Activated gamma-delta T cell treated with anti-CD3 and anti-CD28 coated beads, Interleukin-2, amount 50 U/mL, for 16 hours (primary cell): Measurements from ENCODE around the gene CSNK1G2.

ENCODE experiments used
- DNase-seq: peaks from one replicate; pipeline ENCODE4 v3.0.0-alpha.2; 2020; ENCODE audit warnings: low read depth

CSNK1G2 gene

DNA sequence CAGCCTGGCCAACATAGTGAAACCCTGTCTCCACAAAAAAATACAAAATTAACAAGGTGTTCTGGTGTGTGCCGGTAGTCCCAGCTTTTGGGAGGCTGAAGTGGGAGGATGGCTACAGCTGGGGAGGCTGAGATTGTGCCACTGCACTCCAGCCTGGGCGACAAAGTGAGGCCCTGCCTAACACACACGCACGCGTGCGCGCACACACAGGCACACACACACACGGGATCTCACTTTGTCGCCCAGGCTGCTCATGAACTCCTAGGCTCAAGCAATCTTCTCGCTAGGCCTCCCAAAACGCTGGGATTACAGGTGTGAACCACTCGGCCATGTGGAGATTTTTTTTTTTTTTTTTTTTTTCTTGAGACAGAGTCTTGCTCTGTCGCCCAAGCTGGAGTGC is 77.8 kb downstream of the CSNK1G2 start:
- DNase-seq: no peak

DNA sequence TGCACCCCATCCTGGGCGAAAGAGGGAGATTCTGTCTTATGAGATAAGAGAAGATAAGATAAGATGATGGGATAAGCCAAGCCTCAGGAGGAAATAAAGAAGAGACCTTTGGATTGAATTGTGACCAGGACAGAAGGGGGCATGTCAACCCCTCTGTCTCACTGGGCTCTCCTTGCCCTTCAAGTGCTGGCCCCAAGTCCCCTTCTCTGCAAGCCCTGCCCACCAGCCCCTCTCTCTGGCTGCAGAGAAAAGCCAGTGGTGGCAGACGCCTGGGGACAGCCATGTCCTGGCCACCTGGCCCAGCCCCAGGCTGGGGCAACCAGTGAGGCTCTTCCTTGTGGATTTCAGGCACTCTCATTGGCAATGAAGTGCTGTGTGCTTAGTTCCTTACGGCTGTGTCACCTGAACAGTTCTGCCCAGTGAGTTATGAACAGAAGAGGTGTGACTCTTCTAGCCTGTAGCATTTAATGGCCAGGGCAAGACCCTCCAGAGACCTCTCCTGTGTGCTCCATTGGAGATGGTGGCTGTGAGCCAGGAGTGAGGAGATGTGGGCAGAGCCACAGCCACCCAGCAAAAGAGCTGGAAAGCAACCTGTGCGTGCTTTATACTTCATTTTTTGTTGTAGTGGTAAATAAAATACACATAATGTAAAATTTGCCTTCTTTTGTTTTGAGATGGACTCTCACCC is 80.6 kb downstream of the CSNK1G2 start:
- DNase-seq: no peak

DNA sequence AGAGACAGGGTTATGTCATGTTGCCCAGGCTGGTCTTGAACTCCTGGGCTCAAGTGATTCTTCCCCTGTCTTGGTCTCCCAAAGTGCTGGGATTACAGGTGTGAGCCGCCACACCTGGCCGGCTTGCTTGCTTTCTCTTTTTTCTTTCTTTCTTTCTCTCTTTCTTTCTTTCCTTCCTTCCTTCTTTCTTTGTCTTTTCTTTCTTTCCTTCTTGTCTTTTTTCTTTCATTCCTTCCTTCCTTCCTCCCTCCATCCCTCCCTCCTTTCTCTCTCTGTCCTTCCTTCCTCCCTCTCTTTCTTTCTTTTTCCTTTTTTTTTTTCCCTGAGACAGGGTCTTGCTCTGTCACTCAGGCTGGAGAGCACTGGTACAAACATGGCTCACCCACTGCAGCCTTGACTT is 81.3 kb downstream of the CSNK1G2 start:
- DNase-seq: no peak

DNA sequence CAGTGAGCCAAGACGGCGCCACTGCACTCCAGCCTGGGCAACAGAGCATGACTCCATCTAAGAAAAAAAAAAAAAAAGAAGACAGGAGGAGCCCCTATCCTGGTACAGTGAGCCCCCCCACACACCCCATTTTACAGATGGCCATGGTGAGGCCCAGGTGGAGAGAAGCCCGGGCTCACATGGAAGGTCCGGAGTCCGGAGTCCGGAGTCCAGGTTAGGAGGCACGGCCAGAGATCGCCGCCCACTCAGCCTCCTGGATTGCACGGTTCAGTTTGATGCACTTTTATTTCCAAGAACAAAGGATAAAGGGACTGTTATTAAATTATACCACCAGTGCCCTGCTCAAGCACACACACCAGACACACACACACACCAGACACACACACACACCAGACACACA is 85.8 kb downstream of the CSNK1G2 start:
- DNase-seq: no peak

DNA sequence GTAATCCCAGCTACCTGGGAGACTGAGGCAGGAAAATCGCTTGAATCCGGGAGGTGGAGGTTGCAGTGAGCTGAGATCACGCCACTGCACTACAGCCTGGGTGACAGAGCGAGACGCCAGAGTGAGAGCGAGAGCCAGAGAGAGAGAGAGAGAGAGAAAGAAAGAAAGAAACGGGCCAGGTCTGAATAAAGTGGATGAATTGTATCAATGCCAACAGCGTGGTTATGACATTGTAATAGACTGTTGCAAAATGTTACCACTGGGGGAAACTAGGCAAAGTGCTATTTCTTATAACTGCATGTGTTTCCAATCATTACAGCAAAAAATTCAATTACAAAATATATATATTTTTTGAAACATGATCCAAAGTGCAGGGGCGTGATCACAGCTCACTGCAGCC is 86.4 kb downstream of the CSNK1G2 start:
- no peak for DNase-seq
